Breast epithelium (tissue), 3 donors: ENCODE data around the gene IFITM10.

Experiments used
- POLR2A ChIP-seq: fragments of 450-650 bp; IDR thresholded peaks from one replicate; pipeline ENCODE4 v1.6.1; 2016; ENCODE audit warnings: antibody characterized with exemption, mild to moderate bottlenecking, moderate library complexity
- POLR2AphosphoS5 ChIP-seq, 3 donors: sonication (generic); formaldehyde crosslinking; IDR thresholded peaks; one replicate each; pipeline ENCODE4 v1.6.1; 2017; ENCODE audit warnings: antibody characterized with exemption in 3 of 3
- TF ChIP-seq, protein P1 (sequence below), 3 donors: fragments of 450-650 bp; IDR thresholded peaks; one replicate each; pipeline ENCODE4 v1.5.1; 2016 to 2017; ENCODE audit warnings: antibody characterized with exemption in 3 of 3, mild to moderate bottlenecking in 3 of 3, moderate library complexity in 3 of 3

GRCh38 chr11:1733716-1734640, 16.4 kb downstream of the IFITM10 start:
- TF ChIP-seq, protein P1, sequence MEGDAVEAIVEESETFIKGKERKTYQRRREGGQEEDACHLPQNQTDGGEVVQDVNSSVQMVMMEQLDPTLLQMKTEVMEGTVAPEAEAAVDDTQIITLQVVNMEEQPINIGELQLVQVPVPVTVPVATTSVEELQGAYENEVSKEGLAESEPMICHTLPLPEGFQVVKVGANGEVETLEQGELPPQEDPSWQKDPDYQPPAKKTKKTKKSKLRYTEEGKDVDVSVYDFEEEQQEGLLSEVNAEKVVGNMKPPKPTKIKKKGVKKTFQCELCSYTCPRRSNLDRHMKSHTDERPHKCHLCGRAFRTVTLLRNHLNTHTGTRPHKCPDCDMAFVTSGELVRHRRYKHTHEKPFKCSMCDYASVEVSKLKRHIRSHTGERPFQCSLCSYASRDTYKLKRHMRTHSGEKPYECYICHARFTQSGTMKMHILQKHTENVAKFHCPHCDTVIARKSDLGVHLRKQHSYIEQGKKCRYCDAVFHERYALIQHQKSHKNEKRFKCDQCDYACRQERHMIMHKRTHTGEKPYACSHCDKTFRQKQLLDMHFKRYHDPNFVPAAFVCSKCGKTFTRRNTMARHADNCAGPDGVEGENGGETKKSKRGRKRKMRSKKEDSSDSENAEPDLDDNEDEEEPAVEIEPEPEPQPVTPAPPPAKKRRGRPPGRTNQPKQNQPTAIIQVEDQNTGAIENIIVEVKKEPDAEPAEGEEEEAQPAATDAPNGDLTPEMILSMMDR (IDR thresholded peaks at IDR 0.05), result no peak
- TF ChIP-seq POLR2AphosphoS5 (IDR thresholded peaks at IDR 0.05) (no peak), POLR2A (no peak)
